Measurements from ENCODE around the gene PFKFB1.

GRCh38 chrX:54928876-54929275 is 65.1 kb downstream of the PFKFB1 start:
- TF ChIP-seq FOXA1 (IDR thresholded peaks at IDR 0.05) (no peak), ZBTB33 (IDR thresholded peaks at IDR 0.05) (no peak), CTCF (IDR thresholded peaks at IDR 0.05; ENCODE audit: low read depth, low read length, missing input control) (no peak), RAD21 (IDR thresholded peaks at IDR 0.05) (no peak), GABPA (IDR thresholded peaks at IDR 0.05 in 1 of 2, conservative IDR thresholded peaks at IDR 0.05 in 1 of 2) (no peak), REST (IDR thresholded peaks at IDR 0.05) (no peak), TAF1 (conservative IDR thresholded peaks at IDR 0.05) (no peak), JUND (IDR thresholded peaks at IDR 0.05) (no peak), YY1 (IDR thresholded peaks at IDR 0.05) (no peak), ATF3 (IDR thresholded peaks at IDR 0.05) (no peak), MAX (IDR thresholded peaks at IDR 0.05) (no peak), HNF4G (IDR thresholded peaks at IDR 0.05) (no peak), EGR1 (IDR thresholded peaks at IDR 0.05; ENCODE audit: low read depth in 2 of 2) (no peak), FOXA2 (IDR thresholded peaks at IDR 0.05) (no peak)
